PC-9 (cell line): Measurements from ENCODE around the gene HLX. TPM values are rescaled to one million over a fixed set of nuclear protein-coding genes. Genes with fewer than 3 reads are reported as not detected.

Experiments
- BruUV-seq: library from RNA; stranded (reverse); fragments of 400-500 nt; replicated peaks from 2 replicates; lab custom pipeline; 2021; lab: Mats Ljungman, UMichigan
- CTCF ChIA-PET: fragments of 300-600 bp; sonication (Branson Sonifier 250); formaldehyde crosslinking; loops from one replicate; lab custom pipeline; 2022; ENCODE audit warnings: antibody characterized with exemption; lab: Charles Lee
- POLR2A ChIA-PET: fragments of 300-600 bp; sonication (Branson Sonifier 250); formaldehyde crosslinking; loops from one replicate; lab custom pipeline; 2022; ENCODE audit warnings: antibody characterized with exemption; ENCODE audit not compliant: unreplicated experiment; lab: Charles Lee
- DNase-seq, 2 experiments: peaks; one replicate each; pipeline versions ENCODE4 v3.0.0 to v3.0.0-alpha.2; 2015 to 2022; ENCODE audit warnings: mixed read lengths in 1 of 2
- H2AFZ ChIP-seq: fragments of 200-600 bp; sonication (generic); 2 replicates; pipeline ENCODE4 v1.8.1; 2017; ENCODE audit warnings: antibody characterized with exemption
- H3F3A ChIP-seq: fragments of 200-600 bp; sonication (generic); 2 replicates; pipeline ENCODE4 v1.8.1; 2017; ENCODE audit warnings: antibody characterized with exemption, mild to moderate bottlenecking, low read depth; ENCODE audit not compliant: insufficient read depth
- H3K27ac ChIP-seq: fragments of 200-600 bp; sonication (generic); 2 replicates; pipeline ENCODE4 v1.6.1; 2016; ENCODE audit warnings: mixed run types
- H3K27me3 ChIP-seq: fragments of 200-600 bp; sonication (generic); 2 replicates; pipeline ENCODE4 v1.6.1; 2016; ENCODE audit warnings: low read depth, mixed run types; ENCODE audit not compliant: insufficient read depth
- H3K36me3 ChIP-seq: fragments of 200-600 bp; sonication (generic); 2 replicates; pipeline ENCODE4 v1.6.1; 2016; ENCODE audit warnings: low read depth, mixed run types
- H3K4me1 ChIP-seq: fragments of 200-600 bp; sonication (generic); replicated peaks from 2 replicates; pipeline ENCODE4 v1.6.1; 2016; ENCODE audit warnings: mixed run types; ENCODE audit not compliant: insufficient read depth
- H3K4me2 ChIP-seq: fragments of 200-600 bp; sonication (generic); 2 replicates; pipeline ENCODE4 v1.6.1; 2017; ENCODE audit warnings: mixed run types
- H3K4me3 ChIP-seq: fragments of 200-600 bp; sonication (generic); 2 replicates; pipeline ENCODE4 v1.6.1; 2016; ENCODE audit warnings: mixed run types
- H3K79me2 ChIP-seq: fragments of 200-600 bp; sonication (generic); 2 replicates; pipeline ENCODE4 v1.6.1; 2017; ENCODE audit warnings: low read depth, mixed run types
- H3K9me2 ChIP-seq: fragments of 200-600 bp; sonication (generic); 2 replicates; pipeline ENCODE4 v1.8.1; 2017; ENCODE audit warnings: mild to moderate bottlenecking; ENCODE audit not compliant: insufficient read depth
- H3K9me3 ChIP-seq: fragments of 200-600 bp; sonication (generic); 2 replicates; pipeline ENCODE4 v1.8.1; 2016; ENCODE audit warnings: low read depth; ENCODE audit not compliant: insufficient read depth
- H4K20me1 ChIP-seq: fragments of 200-600 bp; sonication (generic); 2 replicates; pipeline ENCODE4 v1.8.1; 2017; ENCODE audit not compliant: insufficient read depth
- EZH2 ChIP-seq: fragments of 200-600 bp; sonication (generic); IDR thresholded peaks from 2 replicates; pipeline ENCODE4 v1.8.0; 2017; ENCODE audit warnings: antibody characterized with exemption, low read depth
- intact Hi-C: fragments of 100-400 bp; cut with micrococcal nuclease; formaldehyde crosslinking; loops from one replicate; pipeline ENCODE4 v1.10.0; 2022; ENCODE audit not compliant: unreplicated experiment
- total RNA-seq: library from RNA; stranded (reverse); gene quantifications from 2 replicates; pipeline ENCODE4 v1.2.3, GENCODE V29; 2021
- TF ChIP-seq, protein P1 (sequence below): fragments of 200-600 bp; sonication (generic); conservative IDR thresholded peaks from 2 replicates; pipeline ENCODE4 v1.6.1; 2017; ENCODE audit warnings: mixed run types, antibody characterized with exemption, mild to moderate bottlenecking, moderate library complexity

HLX gene
- total RNA-seq, 1 experiment from 2014 or later, result 1.1 TPM

GRCh38 chr1:220878191-220879075 is 810 bp upstream of the HLX start:
- Histone ChIP-seq H3K9me2 (no peaks in the 10 kb centered on the region), H3K4me2 (peak overlapping the region; percentile 88), H3K36me3 (no peaks in the 10 kb centered on the region), H3K27me3 (no peaks in the 10 kb centered on the region), H3K9me3 (no peaks in the 10 kb centered on the region), H3F3A (no peaks in the 10 kb centered on the region), H3K27ac (no peak overlapping the region), H3K79me2 (no peaks in the 10 kb centered on the region), H2AFZ (peak overlapping the region; percentile 93), H3K4me1 (peaks cover 6% of the 10 kb centered on the region), H4K20me1 (0 out of 2 replicates have a peak, but pooled peaks cover 3% of the 10 kb centered on the region), H3K4me3 (peak overlapping the region; percentile 93)
- TF ChIP-seq, protein P1, sequence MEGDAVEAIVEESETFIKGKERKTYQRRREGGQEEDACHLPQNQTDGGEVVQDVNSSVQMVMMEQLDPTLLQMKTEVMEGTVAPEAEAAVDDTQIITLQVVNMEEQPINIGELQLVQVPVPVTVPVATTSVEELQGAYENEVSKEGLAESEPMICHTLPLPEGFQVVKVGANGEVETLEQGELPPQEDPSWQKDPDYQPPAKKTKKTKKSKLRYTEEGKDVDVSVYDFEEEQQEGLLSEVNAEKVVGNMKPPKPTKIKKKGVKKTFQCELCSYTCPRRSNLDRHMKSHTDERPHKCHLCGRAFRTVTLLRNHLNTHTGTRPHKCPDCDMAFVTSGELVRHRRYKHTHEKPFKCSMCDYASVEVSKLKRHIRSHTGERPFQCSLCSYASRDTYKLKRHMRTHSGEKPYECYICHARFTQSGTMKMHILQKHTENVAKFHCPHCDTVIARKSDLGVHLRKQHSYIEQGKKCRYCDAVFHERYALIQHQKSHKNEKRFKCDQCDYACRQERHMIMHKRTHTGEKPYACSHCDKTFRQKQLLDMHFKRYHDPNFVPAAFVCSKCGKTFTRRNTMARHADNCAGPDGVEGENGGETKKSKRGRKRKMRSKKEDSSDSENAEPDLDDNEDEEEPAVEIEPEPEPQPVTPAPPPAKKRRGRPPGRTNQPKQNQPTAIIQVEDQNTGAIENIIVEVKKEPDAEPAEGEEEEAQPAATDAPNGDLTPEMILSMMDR, result no peak
- no peak for TF ChIP-seq EZH2
- no TSS peak for BruUV-seq
- CTCF ChIA-PET, result interaction anchor here (0.6 kb wide), 1 partner anchor 157 kb away, joined by 5 read pairs; no protein-coding TSS in a partner anchor
- POLR2A ChIA-PET, result no interaction called here
- intact Hi-C loops, result loop anchor here (1.0 to 10.0 kb wide), 2 partner anchors 325 to 666 kb away; no protein-coding TSS in a partner anchor
- no peak for DNase-seq

DNA sequence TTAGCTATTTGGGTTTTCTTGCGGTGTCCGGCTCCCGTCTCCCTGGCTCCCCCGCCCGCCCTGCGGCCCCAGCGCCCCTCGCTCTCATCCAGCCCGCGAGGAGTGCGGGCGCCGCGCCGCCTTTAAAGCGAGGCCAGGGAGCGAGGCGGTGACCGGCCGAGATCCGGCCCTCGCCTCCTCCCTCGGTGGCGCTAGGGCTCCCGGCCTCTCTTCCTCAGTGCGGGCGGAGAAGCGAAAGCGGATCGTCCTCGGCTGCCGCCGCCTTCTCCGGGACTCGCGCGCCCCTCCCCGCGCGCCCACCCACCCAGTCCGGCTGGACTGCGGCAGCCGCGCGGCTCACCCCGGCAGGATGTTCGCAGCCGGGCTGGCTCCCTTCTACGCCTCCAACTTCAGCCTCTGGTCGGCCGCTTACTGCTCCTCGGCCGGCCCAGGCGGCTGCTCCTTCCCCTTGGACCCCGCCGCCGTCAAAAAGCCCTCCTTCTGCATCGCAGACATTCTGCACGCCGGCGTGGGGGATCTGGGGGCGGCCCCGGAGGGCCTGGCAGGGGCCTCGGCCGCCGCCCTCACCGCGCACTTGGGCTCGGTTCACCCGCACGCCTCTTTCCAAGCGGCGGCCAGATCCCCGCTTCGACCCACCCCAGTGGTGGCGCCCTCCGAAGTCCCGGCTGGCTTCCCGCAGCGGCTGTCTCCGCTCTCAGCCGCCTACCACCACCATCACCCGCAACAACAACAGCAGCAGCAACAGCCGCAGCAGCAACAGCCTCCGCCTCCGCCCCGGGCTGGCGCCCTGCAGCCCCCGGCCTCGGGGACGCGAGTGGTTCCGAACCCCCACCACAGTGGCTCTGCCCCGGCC is 492 bp downstream of the HLX start:
- peak in 1 of 2 experiments; percentile 45 for DNase-seq
- no peak overlapping the region for H3K27ac ChIP-seq
- no peaks in the 10 kb centered on the region for H3F3A ChIP-seq
- H3K4me3 ChIP-seq, result peak overlapping the region; percentile 93
- H4K20me1 ChIP-seq, result 0 out of 2 replicates have a peak, but pooled peaks cover under 1% of the 10 kb centered on the region
- POLR2A ChIA-PET, result no interaction called here
- H3K27me3 ChIP-seq, result no peaks in the 10 kb centered on the region
- no TSS peak for BruUV-seq
- H3K9me2 ChIP-seq, result no peaks in the 10 kb centered on the region
- no peaks in the 10 kb centered on the region for H3K36me3 ChIP-seq
- H3K79me2 ChIP-seq, result no peaks in the 10 kb centered on the region
- peaks cover 6% of the 10 kb centered on the region for H3K4me1 ChIP-seq
- no peaks in the 10 kb centered on the region for H3K9me3 ChIP-seq
- TF ChIP-seq, protein P1, result no peak; the same call in 1 of the 2 replicates
- TF ChIP-seq EZH2, result no peak
- intact Hi-C loops, result loop anchor here (1.0 to 10.0 kb wide), 2 partner anchors 324 to 665 kb away; no protein-coding TSS in a partner anchor
- peak overlapping the region; percentile 93 for H2AFZ ChIP-seq
- H3K4me2 ChIP-seq, result peak overlapping the region; percentile 88
- CTCF ChIA-PET, result interaction anchor here (0.7 kb wide), 2 partner anchors 393 to 1368 kb away, joined by 3 to 13 read pairs; no protein-coding TSS in a partner anchor

- H3K79me2 ChIP-seq, result no peaks in the 10 kb centered on the region
- no TSS peak for BruUV-seq
- peaks cover 6% of the 10 kb centered on the region for H3K4me1 ChIP-seq
- intact Hi-C loops, result no loop called here
- no peaks in the 10 kb centered on the region for H3K36me3 ChIP-seq
- ChIA-PET CTCF (no interaction called here), POLR2A (no interaction called here)
- TF ChIP-seq, protein P1, result no peak
- TF ChIP-seq EZH2, result no peak
- H2AFZ ChIP-seq, result peak overlapping the region; percentile 93
- H3K27me3 ChIP-seq, result no peaks in the 10 kb centered on the region
- no peaks in the 10 kb centered on the region for H3K9me2 ChIP-seq
- H3K4me2 ChIP-seq, result peak overlapping the region; percentile 88
- no peaks in the 10 kb centered on the region for H3F3A ChIP-seq
- no peaks in the 10 kb centered on the region for H3K9me3 ChIP-seq
- DNase-seq, result no peak
- H3K4me3 ChIP-seq, result peak overlapping the region; percentile 93; the same call in 1 of the 2 replicates
- no peaks in the 10 kb centered on the region for H4K20me1 ChIP-seq
- H3K27ac ChIP-seq, result no peak overlapping the region
Measured at GRCh38 chr1:220880362-220880670, 1.1 kb downstream of the HLX start.
